Brain microvascular endothelial cell (primary cell): ENCODE results near the gene ELANE.
A peak's percentile ranks its signal among the peaks of the same experiment; 100 is the strongest.

Source experiments
- DNase-seq: peaks from one replicate; pipeline ENCODE4 v3.0.0-alpha.2; 2020
- H3K27ac ChIP-seq: fragments of 250-450 bp; sonication (Bioruptor Pico); 2 replicates; pipeline ENCODE4 v1.5.1; 2020; ENCODE audit warnings: mild to moderate bottlenecking, moderate library complexity
- H3K27me3 ChIP-seq: fragments of 250-450 bp; sonication (Bioruptor Pico); replicated peaks from 2 replicates; pipeline ENCODE4 v1.5.1; 2020; ENCODE audit warnings: mild to moderate bottlenecking
- H3K36me3 ChIP-seq: fragments of 250-450 bp; sonication (Bioruptor Pico); replicated peaks from 2 replicates; pipeline ENCODE4 v1.5.1; 2020; ENCODE audit warnings: mild to moderate bottlenecking
- H3K4me3 ChIP-seq: 2 replicates; pipeline ENCODE4 v1.5.1; 2011; ENCODE audit warnings: low read depth, mild to moderate bottlenecking, control low read depth, low read length, moderate library complexity
- in situ Hi-C: cut with HindIII; loops from 2 replicates; pipeline ENCODE4 v1.10.0; 2017; ENCODE audit warnings: low sequenced_read_pairs, low pct_ligation_motif_present
- TF ChIP-seq, protein P1 (sequence below): IDR thresholded peaks from 2 replicates; pipeline ENCODE4 v1.5.1; 2011; ENCODE audit warnings: low read depth, mild to moderate bottlenecking, moderate library complexity, low read length, control low read depth, inconsistent platforms; ENCODE audit errors: missing control alignments

Gene ELANE

DNA sequence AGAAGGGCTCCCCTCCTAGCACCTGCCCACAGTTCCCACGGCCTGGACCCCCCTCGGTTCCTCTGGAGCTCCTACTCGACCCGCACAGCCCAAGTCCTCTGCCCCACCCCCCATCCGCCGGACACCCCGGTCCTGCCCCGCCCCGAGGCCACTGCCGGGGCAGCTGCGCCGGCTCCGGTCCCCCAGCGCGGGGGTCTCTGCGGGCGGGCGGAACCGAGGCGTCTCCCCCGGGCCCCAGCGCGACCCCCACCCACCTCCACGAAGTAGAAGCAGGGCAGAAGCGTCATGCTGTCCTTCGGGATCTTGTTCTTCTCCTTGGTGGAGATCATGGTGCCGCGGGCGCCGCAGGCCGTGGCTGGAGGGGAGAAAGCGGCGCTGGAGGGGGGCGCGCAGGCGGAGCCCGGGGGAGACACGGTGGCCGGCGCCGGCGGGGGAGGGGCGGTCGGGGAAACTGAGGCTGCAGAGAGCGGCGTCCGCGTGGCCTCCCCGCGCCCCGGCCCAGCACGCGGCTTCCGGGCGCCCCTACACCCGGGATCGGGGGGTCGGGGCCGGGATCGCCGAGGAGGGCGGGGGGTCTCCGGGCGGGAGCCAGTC, 30.8 kb upstream of the ELANE start:
- TF ChIP-seq, protein P1, sequence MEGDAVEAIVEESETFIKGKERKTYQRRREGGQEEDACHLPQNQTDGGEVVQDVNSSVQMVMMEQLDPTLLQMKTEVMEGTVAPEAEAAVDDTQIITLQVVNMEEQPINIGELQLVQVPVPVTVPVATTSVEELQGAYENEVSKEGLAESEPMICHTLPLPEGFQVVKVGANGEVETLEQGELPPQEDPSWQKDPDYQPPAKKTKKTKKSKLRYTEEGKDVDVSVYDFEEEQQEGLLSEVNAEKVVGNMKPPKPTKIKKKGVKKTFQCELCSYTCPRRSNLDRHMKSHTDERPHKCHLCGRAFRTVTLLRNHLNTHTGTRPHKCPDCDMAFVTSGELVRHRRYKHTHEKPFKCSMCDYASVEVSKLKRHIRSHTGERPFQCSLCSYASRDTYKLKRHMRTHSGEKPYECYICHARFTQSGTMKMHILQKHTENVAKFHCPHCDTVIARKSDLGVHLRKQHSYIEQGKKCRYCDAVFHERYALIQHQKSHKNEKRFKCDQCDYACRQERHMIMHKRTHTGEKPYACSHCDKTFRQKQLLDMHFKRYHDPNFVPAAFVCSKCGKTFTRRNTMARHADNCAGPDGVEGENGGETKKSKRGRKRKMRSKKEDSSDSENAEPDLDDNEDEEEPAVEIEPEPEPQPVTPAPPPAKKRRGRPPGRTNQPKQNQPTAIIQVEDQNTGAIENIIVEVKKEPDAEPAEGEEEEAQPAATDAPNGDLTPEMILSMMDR: no peak
- H3K27ac ChIP-seq: no peak overlapping the region
- peaks cover 2% of the 10 kb centered on the region for H3K27me3 ChIP-seq
- in situ Hi-C loops: no loop called here
- no peaks in the 10 kb centered on the region for H3K36me3 ChIP-seq
- no peak for DNase-seq
- peak overlapping the region; percentile 17 for H3K4me3 ChIP-seq

DNA sequence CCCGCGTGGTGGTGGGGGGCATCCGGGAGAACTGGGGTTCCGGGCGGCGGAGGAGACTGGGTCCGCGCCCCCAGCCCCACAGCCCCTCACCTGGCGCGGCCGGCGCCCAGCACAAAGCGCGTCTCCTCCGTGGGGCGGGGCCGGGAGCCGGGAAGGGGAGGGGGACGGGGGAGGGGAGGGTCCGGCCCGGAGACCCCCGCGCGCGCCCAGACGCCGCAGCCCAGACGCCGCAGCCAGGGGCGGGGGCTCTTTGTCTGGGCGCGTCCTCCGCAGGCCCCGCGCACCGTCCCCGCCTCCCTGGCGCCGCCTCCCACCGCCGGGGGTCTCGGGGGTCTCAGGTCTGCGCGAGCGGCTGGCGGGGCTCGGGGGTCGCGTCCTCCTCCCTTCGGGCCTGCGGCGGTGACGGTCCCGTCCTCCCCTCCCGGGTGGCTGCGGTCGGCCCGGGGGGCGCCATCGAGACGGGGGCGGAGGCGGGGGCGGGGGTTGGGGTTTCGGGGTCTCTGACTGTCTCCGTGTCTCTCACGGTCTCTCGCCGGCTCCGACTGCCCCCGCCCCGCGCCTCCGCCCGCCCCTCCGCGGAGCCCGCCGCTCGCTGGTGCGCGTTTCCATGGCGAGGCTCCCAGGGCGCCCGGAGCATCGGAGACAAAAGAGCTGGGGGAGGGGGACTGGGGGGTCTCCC, 30.1 kb upstream of the ELANE start, which contains the start of gene PLPPR3:
Gene PLPPR3 (minus strand): TSS at position 131 of the 679 bp plus-strand sequence. CDS start 396 bp downstream, outside the sequence.
- TF ChIP-seq, protein P1: no peak
- Histone ChIP-seq H3K27ac (no peak within 1 kb of the TSS), H3K36me3 (no peaks in the 10 kb centered on the region), H3K27me3 (peaks cover 2% of the 10 kb centered on the region), H3K4me3 (peak within 1 kb of the TSS; percentile 17)
- in situ Hi-C loops: no loop called here
- no peak for DNase-seq

DNA sequence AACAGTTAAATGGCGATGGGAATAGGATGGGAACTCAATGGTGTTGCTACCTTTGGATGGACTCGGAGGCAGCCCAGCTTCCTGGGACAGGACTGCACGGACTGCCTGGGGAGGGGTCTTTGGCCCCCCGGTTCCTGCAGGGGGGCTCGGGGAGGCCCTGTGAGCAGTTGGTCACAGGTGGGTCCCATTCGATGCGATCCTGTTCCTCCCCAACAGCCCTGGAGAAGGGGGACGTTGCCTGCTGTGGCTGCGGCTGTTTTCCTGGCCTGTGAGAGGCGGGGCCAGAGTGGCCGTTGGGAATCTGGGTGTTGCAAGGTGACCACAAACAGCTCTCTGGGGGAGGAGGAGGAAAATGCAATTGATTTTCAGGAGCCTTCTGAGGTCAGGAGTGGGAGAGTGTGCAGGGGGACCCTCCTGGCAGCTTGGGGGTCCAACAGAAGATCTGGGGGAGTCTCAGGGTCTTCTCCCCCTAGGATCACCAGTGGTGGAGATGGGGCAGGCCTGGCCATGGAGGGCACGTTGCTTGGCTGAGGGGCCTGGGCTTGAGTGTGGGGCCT, 28.5 kb upstream of the ELANE start:
- H3K27ac ChIP-seq: no peak overlapping the region
- in situ Hi-C loops: no loop called here
- H3K4me3 ChIP-seq: no peak overlapping the region
- no peak for DNase-seq
- TF ChIP-seq, protein P1: no peak
- H3K27me3 ChIP-seq: peaks cover 2% of the 10 kb centered on the region
- no peaks in the 10 kb centered on the region for H3K36me3 ChIP-seq

DNA sequence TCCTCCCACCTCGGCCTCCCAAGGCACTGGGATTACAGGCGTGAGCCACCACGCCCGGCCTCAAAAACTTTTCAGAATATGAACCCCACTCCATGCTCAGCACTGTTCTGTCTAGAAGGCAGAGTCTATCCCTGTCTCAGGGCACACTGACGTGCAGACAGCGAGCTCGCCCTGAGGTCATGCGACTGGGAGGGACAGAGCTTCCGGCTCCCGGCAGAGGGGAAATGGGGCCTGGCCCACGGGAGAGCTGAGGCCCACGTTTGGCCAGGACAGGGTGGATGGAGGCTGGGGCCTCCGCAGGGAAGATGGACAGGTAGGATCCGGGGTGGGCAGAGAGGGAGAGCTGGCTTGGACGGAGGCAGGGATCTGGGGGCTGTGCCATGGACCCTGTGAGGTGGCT, 27.2 kb upstream of the ELANE start:
- Histone ChIP-seq H3K4me3 (no peak overlapping the region), H3K27me3 (peaks cover 2% of the 10 kb centered on the region), H3K36me3 (no peaks in the 10 kb centered on the region), H3K27ac (no peak overlapping the region)
- in situ Hi-C loops: no loop called here
- TF ChIP-seq, protein P1: no peak
- DNase-seq: no peak

DNA sequence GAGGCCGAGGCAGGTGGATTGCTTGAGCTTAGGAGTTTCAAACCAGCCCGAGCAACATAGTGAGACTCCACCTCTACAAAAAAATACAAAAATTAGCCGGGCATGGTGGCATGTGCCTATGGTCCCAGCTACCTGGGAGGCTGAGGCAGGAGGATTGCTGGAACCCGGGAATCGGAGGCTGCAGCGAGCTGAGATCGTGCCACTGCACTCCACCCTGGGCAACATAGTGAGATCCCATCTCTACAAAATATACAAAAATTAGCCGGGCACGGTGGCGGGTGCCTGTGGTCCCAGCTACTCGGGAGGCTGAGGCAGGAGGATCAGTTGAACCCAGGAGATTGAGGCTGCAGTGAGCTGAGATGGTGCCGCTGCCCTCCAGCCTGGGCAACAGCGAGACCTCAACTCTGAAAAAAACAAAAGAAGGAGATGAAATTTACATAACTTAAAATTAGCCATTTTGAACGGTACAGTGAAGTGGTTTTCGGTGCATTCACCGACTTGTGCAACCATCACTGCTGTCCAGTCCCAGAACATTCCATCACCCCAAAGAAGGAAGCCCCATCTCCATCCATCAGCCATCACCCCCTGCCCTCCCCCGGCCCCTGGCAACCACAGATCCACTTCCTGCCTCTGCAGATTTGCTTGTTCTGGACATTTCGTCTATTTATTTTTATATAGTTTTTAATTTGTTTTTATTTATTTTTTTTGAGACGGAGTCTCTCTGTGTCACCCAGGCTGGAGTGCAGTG, 26.0 kb upstream of the ELANE start:
- in situ Hi-C loops: no loop called here
- Histone ChIP-seq H3K27ac (no peak overlapping the region), H3K4me3 (no peak overlapping the region), H3K36me3 (no peaks in the 10 kb centered on the region), H3K27me3 (peaks cover 2% of the 10 kb centered on the region)
- TF ChIP-seq, protein P1: no peak
- no peak for DNase-seq
